GM12864 (cell line): ENCODE results near the gene CRAT.
"Not testable (repeated sequence)": the region's sequence is repeated elsewhere in the genome, so short reads cannot be mapped to it uniquely, and the experiment has no call there.

Experiments used
- DNase-seq: peaks from one replicate; pipeline ENCODE4 v3.0.0-alpha.2; 2011; ENCODE audit warnings: low read depth
- H3K4me3 ChIP-seq: 2 replicates; pipeline ENCODE4 v1.5.1; 2011; ENCODE audit warnings: mild to moderate bottlenecking, low read depth, low read length, control low read depth
- CTCF ChIP-seq: IDR thresholded peaks from 2 replicates; pipeline ENCODE4 v1.5.1; 2011; ENCODE audit warnings: low read depth, mild to moderate bottlenecking, moderate library complexity, low read length, control low read depth, inconsistent platforms; ENCODE audit errors: missing control alignments

The CRAT gene

GRCh38 chr9:129128689-129129088 lies 18.1 kb upstream of the CRAT start:
- no peak for DNase-seq
- no peak overlapping the region for H3K4me3 ChIP-seq
- TF ChIP-seq CTCF: no peak

GRCh38 chr9:129126749-129127618 lies 16.4 kb upstream of the CRAT start:
- TF ChIP-seq CTCF: no peak
- no peak overlapping the region for H3K4me3 ChIP-seq
- no peak for DNase-seq

- DNase-seq: no peak
These were observed 14.9 kb upstream of the CRAT start for GRCh38 chr9:129125478-129125877.

GRCh38 chr9:129124506-129125069 lies 14.0 kb upstream of the CRAT start:
- no peak overlapping the region for H3K4me3 ChIP-seq
- no peak for DNase-seq
- TF ChIP-seq CTCF: no peak

More at GRCh38 chr9:129125478-129125877, 14.9 kb upstream of the CRAT start:
- no peak for TF ChIP-seq CTCF
- H3K4me3 ChIP-seq: no peak overlapping the region

- not testable (repeated sequence) for DNase-seq, H3K4me3 ChIP-seq
These were observed 12.4 kb upstream of the CRAT start for GRCh38 chr9:129122976-129123375.

GRCh38 chr9:129122133-129122532 lies 11.5 kb upstream of the CRAT start:
- no peak overlapping the region for H3K4me3 ChIP-seq
- no peak for TF ChIP-seq CTCF

GRCh38 chr9:129121483-129121882 lies 10.9 kb upstream of the CRAT start:
- H3K4me3 ChIP-seq: no peak overlapping the region
- no peak for DNase-seq
- TF ChIP-seq CTCF: no peak

More at GRCh38 chr9:129122133-129122532, 11.5 kb upstream of the CRAT start:
- DNase-seq: no peak
